Spleen (tissue), 11 donors: ENCODE measurements around the gene SMIM15. TPM values are rescaled to one million over a fixed set of nuclear protein-coding genes. Genes with fewer than 3 reads are reported as not detected.

ENCODE experiments used
- DNase-seq: peaks from one replicate; pipeline ENCODE4 v3.0.0-alpha.2; 2020
- H3K27ac ChIP-seq, 8 donors: fragments of 200-600 bp; sonication (generic) in 7 of 8; 1 replicate in 4 of 8; 2 replicates in 4 of 8; pipeline versions ENCODE4 v1.5.0 to v1.8.0; 2016 to 2021; ENCODE audit warnings: inconsistent platforms in 4 of 8, mild to moderate bottlenecking in 4 of 8, moderate library complexity in 1 of 8
- H3K27me3 ChIP-seq, 7 donors: fragments of 200-600 bp; sonication (generic) in 6 of 7; replicated peaks in 1 of 7; 1 replicate in 4 of 7; 2 replicates in 3 of 7; pipeline versions ENCODE4 v1.5.0 to v1.8.0; 2016 to 2021; ENCODE audit warnings: inconsistent platforms in 3 of 7, mild to moderate bottlenecking in 1 of 7
- H3K36me3 ChIP-seq, 6 donors: fragments of 200-600 bp; sonication (generic) in 5 of 6; 1 replicate in 4 of 6; 2 replicates in 2 of 6; pipeline versions ENCODE4 v1.5.0 to v1.8.0; 2016 to 2021; ENCODE audit warnings: inconsistent platforms in 2 of 6
- H3K4me1 ChIP-seq, 6 donors: fragments of 200-600 bp; sonication (generic) in 5 of 6; 1 replicate in 3 of 6; 2 replicates in 3 of 6; pipeline versions ENCODE4 v1.5.0 to v1.8.0; 2016 to 2021; ENCODE audit warnings: inconsistent platforms in 3 of 6
- H3K4me3 ChIP-seq, 8 donors: fragments of 200-600 bp; sonication (generic) in 7 of 8; 1 replicate in 4 of 8; 2 replicates in 4 of 8; pipeline versions ENCODE4 v1.5.0 to v1.8.0; 2016 to 2021; ENCODE audit warnings: inconsistent platforms in 4 of 8, mild to moderate bottlenecking in 4 of 8, moderate library complexity in 2 of 8
- H3K9me3 ChIP-seq, 8 donors: fragments of 200-600 bp; sonication (generic) in 7 of 8; 1 replicate in 4 of 8; 2 replicates in 4 of 8; pipeline versions ENCODE4 v1.5.0 to v1.8.0; 2016 to 2021; ENCODE audit warnings: inconsistent platforms in 4 of 8
- CTCF ChIP-seq, 11 experiments: fragments of 200-600 bp in 7 of 11; fragments of 450-650 bp in 4 of 11; sonication (generic) in 4 of 11; IDR thresholded peaks in 8 of 11; conservative IDR thresholded peaks in 3 of 11; 1 replicate in 7 of 11; 2 replicates in 4 of 11; pipeline versions ENCODE4 v1.4.0 to v1.8.0; 2016 to 2021; ENCODE audit warnings: antibody characterized with exemption in 11 of 11, inconsistent platforms in 4 of 11, mild to moderate bottlenecking in 1 of 11
- POLR2A ChIP-seq, 3 donors: fragments of 450-650 bp; IDR thresholded peaks; one replicate each; pipeline ENCODE4 v1.5.1; 2017; ENCODE audit warnings: antibody characterized with exemption in 3 of 3, mild to moderate bottlenecking in 1 of 3
- POLR2AphosphoS5 ChIP-seq, 3 donors: sonication (generic); formaldehyde crosslinking; IDR thresholded peaks; one replicate each; pipeline ENCODE4 v1.5.1; 2017; ENCODE audit warnings: antibody characterized with exemption in 3 of 3
- WGBS, 5 donors: extraction: QIAGEN DNeasy Blood & Tissue Kit in 3 of 5; methylation state at CpG; one replicate each; pipeline versions ENCODE4 v1.1.5 to v1.1.7; 2013 to 2018; 5-methylcytosine and 5-hydroxymethylcytosine counted together
- intact Hi-C: fragments of 100-400 bp; cut with DNase I; formaldehyde crosslinking; loops from one replicate; pipeline ENCODE4 v1.15.0; 2023; ENCODE audit warnings: low total_unique reads
- polyA plus RNA-seq, 3 donors: library from polyadenylated mRNA; stranded (reverse); fragments of 200-250 nt; gene quantifications; one replicate each; pipeline ENCODE4 v1.2.1, GENCODE V29; 2013
- total RNA-seq, 7 donors: library from RNA; depleted of rRNA in 3 of 7; stranded (reverse); fragments of >200 nt in 3 of 7; fragmentation: NEBNext Ultra II Directional in 4 of 7; extraction: Animal tissue kit (Norgen Biotek cat#: 25700) in 4 of 7; gene quantifications; one replicate each; pipeline versions ENCODE4 v1.1.0 to v1.2.1, GENCODE V29; 2016 to 2021
- donor health status: healthy with polysubstance abuse.
- donor health status: DM: no; HTN: no; CAD: no; lungs with moderate emphysema.
- donor health status: DM: no; HTN: no; CAD: no.
- donor health status: Bipolar disorder and iron deficiency.
- donor health status: healthy.
- donor health status: DM: no; HTN: no; CAD: no.
- donor health status: DM: yes; HTN: yes; CAD: no.

Gene SMIM15
- total and polyA plus RNA-seq, 10 donors = 14.4 to 42.9 (median 30.7) TPM

- DNase-seq = no peak
- peak overlapping the region in 6 of 8 donors; percentile 0 to 57 (median 10) for H3K4me3 ChIP-seq
Observed at GRCh38 chr5:61180886-61181285, 18.6 kb upstream of the SMIM15 start.

GRCh38 chr5:61178702-61179101 is 16.4 kb upstream of the SMIM15 start:
- no peak overlapping the region for H3K4me3 ChIP-seq
- peaks cover 0 to 33% (median 8%) of the 10 kb centered on the region in 6 donors for H3K4me1 ChIP-seq
- intact Hi-C loops = loop anchor here (10.0 kb wide), 1 partner anchor 476 kb away; no protein-coding TSS in a partner anchor
- no peaks in the 10 kb centered on the region for H3K36me3 ChIP-seq
- no peaks in the 10 kb centered on the region for H3K27me3 ChIP-seq
- H3K27ac ChIP-seq = no peak overlapping the region
- WGBS, 5 donors = 91 to 96% (median 94%) methylated on average over 4 of the region's 4 CpGs
- no peaks in the 10 kb centered on the region for H3K9me3 ChIP-seq
- DNase-seq = no peak
- no peak for TF ChIP-seq CTCF (IDR thresholded peaks at IDR 0.05 in 8 of 11, conservative IDR thresholded peaks at IDR 0.05 in 3 of 11)
- no peak for TF ChIP-seq POLR2A (IDR thresholded peaks at IDR 0.05)
- no peak for TF ChIP-seq POLR2AphosphoS5 (IDR thresholded peaks at IDR 0.05)

More at GRCh38 chr5:61180886-61181285, 18.6 kb upstream of the SMIM15 start:
- H3K9me3 ChIP-seq = no peaks in the 10 kb centered on the region
- 14 to 28% (median 20%) methylated on average over 2 of the region's 2 CpGs for WGBS, 5 donors
- no peak for TF ChIP-seq POLR2AphosphoS5 (IDR thresholded peaks at IDR 0.05)
- TF ChIP-seq POLR2A (IDR thresholded peaks at IDR 0.05) = no peak
- TF ChIP-seq CTCF (IDR thresholded peaks at IDR 0.05 in 8 of 11, conservative IDR thresholded peaks at IDR 0.05 in 3 of 11) = no peak
- peak overlapping the region in 2 of 8 donors; percentile 5 to 18 for H3K27ac ChIP-seq
- peaks cover 0 to 33% (median 11%) of the 10 kb centered on the region in 6 donors for H3K4me1 ChIP-seq
- no peaks in the 10 kb centered on the region for H3K36me3 ChIP-seq
- no peaks in the 10 kb centered on the region for H3K27me3 ChIP-seq
- intact Hi-C loops = no loop called here

- 71 to 81% (median 76%) methylated on average over 7 of the region's 7 CpGs for WGBS, 5 donors
- H3K9me3 ChIP-seq = no peaks in the 10 kb centered on the region
- no peaks in the 10 kb centered on the region for H3K27me3 ChIP-seq
- peak overlapping the region in 3 of 8 donors; percentile 3 to 38 (median 6) for H3K27ac ChIP-seq
- no peak overlapping the region for H3K4me3 ChIP-seq
- no peak for DNase-seq
- H3K36me3 ChIP-seq = no peaks in the 10 kb centered on the region
- H3K4me1 ChIP-seq = peaks cover 0 to 33% (median 8%) of the 10 kb centered on the region in 6 donors
- TF ChIP-seq CTCF (IDR thresholded peaks at IDR 0.05 in 8 of 11, conservative IDR thresholded peaks at IDR 0.05 in 3 of 11) (no peak), POLR2AphosphoS5 (IDR thresholded peaks at IDR 0.05) (no peak)
- intact Hi-C loops = loop anchor here (10.0 kb wide), 1 partner anchor 477 kb away; no protein-coding TSS in a partner anchor
Observed at GRCh38 chr5:61177716-61178115, 15.4 kb upstream of the SMIM15 start.

GRCh38 chr5:61177070-61177469 is 14.8 kb upstream of the SMIM15 start:
- DNase-seq = no peak

More at GRCh38 chr5:61177070-61177469, 14.8 kb upstream of the SMIM15 start:
- H3K4me1 ChIP-seq = peaks cover 0 to 27% (median 8%) of the 10 kb centered on the region in 6 donors
- H3K9me3 ChIP-seq = no peaks in the 10 kb centered on the region
- no peaks in the 10 kb centered on the region for H3K36me3 ChIP-seq
- intact Hi-C loops = loop anchor here (10.0 kb wide), 1 partner anchor 478 kb away; no protein-coding TSS in a partner anchor
- H3K27ac ChIP-seq = no peak overlapping the region
- TF ChIP-seq CTCF (IDR thresholded peaks at IDR 0.05 in 8 of 11, conservative IDR thresholded peaks at IDR 0.05 in 3 of 11) (no peak), POLR2A (IDR thresholded peaks at IDR 0.05) (no peak), POLR2AphosphoS5 (IDR thresholded peaks at IDR 0.05) (no peak)
- 90 to 99% (median 93%) methylated on average over 3 of the region's 3 CpGs for WGBS, 5 donors
- no peak overlapping the region for H3K4me3 ChIP-seq
- H3K27me3 ChIP-seq = no peaks in the 10 kb centered on the region
